ENCODE measurements around the gene FLRT1. TPM values are rescaled to one million over a fixed set of nuclear protein-coding genes. Genes with fewer than 3 reads are reported as not detected.

The FLRT1 gene
- total and polyA plus RNA-seq, 2 of the 13 experiments (the other 11 are each of a cell fraction or from before 2014, with no cell fraction given): 0.02 to 0.08 TPM

- TF ChIP-seq POGK (CRISPR knock-in tag; conservative IDR thresholded peaks at IDR 0.05) (no peak; the same call in 1 of the 2 replicates), ESRRA (CRISPR knock-in tag; IDR thresholded peaks at IDR 0.05; ENCODE audit: low read depth) (no peak; the same call in 1 of the 2 replicates), KDM5B (CRISPR knock-in tag; IDR thresholded peaks at IDR 0.05; ENCODE audit: borderline replicate concordance) (peak; percentile 77; the same call in 1 of the 2 replicates), GABPB1 (CRISPR knock-in tag; IDR thresholded peaks at IDR 0.05) (peak; percentile 98), ZNF605 (CRISPR knock-in tag; IDR thresholded peaks at IDR 0.05) (peak; percentile 88), IRF1 (CRISPR knock-in tag; IDR thresholded peaks at IDR 0.05; ENCODE audit: low read depth) (0 out of 2 replicates have a peak, but pooled peaks have one; percentile 8), AHDC1 (CRISPR knock-in tag; IDR thresholded peaks at IDR 0.05; ENCODE audit: borderline replicate concordance) (0 out of 2 replicates have a peak, but pooled peaks have one; percentile 21), FOXO4 (CRISPR knock-in tag; conservative IDR thresholded peaks at IDR 0.05) (no peak)
- TF ChIP-seq, protein P1, sequence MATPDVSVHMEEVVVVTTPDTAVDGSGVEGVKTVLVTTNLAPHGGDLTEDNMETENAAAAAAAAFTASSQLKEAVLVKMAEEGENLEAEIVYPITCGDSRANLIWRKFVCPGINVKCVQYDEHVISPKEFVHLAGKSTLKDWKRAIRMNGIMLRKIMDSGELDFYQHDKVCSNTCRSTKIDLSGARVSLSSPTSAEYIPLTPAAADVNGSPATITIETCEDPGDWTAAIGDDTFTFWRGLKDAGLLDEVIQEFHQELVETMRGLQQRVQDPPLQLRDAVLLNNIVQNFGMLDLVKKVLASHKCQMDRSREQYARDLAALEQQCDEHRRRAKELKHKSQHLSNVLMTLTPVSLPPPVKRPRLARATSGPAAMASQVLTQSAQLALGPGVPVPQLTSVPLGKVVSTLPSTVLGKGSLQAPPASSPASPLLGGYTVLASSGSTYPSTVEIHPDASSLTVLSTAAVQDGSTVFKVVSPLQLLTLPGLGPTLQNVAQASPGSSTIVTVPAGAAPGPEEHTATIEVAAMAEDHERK (CRISPR knock-in tag; IDR thresholded peaks at IDR 0.05; ENCODE audit: low read depth): no peak
Measured at GRCh38 chr11:63986156-63986931, 49.4 kb upstream of the FLRT1 start, which contains the start of gene OTUB1 (continued).
